DMS114 treated with DMSO at 0.1 percent for 48 hours (cell line): ENCODE data around the gene IL15.
"Not testable (repeated sequence)": the region's sequence is repeated elsewhere in the genome, so short reads cannot be mapped to it uniquely, and the experiment has no call there.

Experiments
- DNase-seq: peaks from one replicate; lab custom pipeline; 2025; ENCODE audit not compliant: unreplicated experiment; lab: John Stamatoyannopoulos, UW

Gene IL15, protein sequence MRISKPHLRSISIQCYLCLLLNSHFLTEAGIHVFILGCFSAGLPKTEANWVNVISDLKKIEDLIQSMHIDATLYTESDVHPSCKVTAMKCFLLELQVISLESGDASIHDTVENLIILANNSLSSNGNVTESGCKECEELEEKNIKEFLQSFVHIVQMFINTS

DNA sequence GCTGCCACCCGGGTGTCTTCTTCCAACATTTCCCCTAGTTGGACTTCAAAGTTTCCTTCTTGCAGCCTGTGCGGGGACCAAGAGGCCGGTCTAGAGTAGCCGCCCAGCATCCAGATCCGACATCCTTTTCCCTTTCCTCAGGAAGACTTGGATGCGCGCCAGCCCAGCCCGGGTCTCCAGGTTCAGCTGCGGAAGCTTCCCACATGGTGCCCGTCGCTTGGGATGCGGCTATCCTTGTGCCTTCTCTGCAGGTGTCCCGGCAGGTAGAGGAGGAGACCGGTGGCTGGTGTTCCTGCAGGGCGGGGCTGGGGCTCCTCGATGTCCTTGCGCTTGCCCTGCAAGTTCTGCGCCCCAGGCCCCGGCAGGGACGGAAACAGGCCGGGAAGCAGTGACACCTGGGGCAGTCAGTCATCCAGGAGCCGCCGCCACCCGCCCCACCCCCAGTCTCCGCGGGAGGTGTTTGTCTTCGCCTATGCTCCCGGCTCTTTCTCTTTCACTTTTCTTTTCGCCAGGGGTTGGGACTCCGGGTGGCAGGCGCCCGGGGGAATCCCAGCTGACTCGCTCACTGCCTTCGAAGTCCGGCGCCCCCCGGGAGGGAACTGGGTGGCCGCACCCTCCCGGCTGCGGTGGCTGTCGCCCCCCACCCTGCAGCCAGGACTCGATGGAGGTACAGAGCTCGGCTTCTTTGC lies at the start of gene IL15:
IL15 (plus strand) TSS at position 502 of the 689 bp plus-strand sequence. CDS start 82,882 bp downstream, outside the sequence.
- DNase-seq = no peak

DNA sequence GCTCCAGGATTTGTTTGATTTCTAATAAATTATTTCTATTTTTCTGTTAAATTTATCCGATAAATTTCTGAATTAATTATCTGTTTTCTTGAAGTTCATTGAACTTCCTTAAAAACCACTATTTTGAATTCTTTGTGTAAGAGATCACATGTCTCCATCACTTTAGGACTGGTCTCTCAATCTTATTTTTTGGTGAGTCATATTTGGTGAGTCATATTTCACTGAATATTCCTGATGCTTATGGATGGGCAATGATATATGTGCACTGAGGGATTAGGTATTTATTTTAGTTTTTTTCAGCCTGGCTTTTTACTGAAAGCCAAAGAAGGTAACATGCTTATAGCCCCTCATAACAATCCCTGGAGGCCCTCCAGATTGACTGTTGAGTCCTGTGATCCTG lies 48.5 kb upstream of the IL15 start:
- DNase-seq = no peak

DNA sequence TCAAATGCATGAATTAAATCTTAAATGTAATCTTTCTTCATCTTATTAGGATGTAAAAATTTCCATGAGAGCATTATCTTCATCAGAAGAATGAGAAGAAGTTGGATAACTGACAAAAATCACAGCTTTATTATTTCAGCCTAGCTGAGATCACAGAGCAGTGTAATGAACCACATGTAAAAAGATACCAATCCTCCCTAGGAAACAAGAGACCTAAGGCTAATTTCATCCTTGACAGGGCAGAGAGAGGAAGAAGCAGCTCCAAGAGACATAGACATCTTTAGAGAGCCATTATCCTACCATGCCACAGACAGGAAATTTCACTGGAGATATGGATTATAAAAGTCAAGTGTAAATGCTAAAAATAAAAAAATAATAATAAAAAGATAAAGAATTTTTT lies 40.9 kb upstream of the IL15 start:
- no peak for DNase-seq

DNA sequence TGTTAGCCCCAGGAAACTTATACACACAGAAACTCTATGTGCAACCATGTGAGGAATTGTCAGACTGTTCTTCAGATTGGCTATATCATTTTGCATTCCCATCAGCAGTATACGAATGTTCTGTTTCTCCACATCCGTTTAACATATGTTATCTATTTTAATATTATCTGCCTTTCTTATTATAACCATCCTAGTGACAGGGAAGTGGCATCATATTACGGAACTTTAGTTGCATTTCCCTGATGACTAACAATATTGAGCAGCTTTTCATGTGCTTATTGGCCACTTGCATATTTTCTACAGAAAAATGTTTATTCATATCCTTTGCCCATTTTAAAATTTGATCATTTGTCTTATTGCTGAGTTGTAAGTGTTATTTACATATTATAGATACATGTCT lies 36.5 kb upstream of the IL15 start:
- DNase-seq = no peak

DNA sequence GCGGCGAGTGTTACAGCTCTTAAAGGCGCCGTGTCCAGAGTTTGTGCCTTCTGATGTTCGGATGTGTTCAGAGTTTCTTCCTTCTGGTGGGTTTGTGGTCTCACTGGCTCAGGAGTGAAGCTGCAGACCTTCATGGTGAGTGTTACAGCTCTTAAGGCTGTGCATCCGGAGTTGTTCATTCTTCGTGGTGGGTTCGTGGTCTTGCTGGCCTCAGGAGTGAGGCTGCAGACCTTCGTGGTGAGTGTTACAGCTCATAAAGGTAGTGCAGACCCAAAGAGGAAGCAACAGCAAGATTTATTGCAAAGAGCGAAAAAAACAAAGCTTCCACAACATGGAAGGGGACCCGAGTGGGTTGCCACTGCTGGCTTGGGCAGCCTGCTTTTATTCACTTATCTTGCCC lies 31.7 kb upstream of the IL15 start:
- DNase-seq = not testable (repeated sequence)

DNA sequence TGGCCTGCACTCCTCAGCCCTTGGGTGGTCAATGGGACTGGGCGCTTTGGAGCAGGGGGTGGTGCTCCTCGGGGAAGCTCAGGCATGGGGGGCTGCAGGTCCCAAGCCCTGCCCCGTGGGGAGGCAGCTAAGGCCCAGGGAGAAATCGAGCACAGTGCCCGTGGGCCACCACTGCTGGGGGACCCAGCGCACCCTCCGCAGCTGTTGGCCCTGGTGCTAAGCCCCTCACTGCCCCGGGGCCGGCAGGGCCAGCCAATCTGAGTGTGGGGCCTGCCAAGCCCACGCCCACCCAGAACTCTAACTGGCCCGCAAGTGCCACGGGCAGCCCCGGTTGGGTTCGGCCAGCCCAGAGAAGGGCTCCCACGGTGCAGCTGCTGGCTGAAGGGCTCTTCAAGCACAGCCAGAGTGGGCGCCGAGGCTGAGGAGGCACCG lies 30.9 kb upstream of the IL15 start:
- no peak for DNase-seq

DNA sequence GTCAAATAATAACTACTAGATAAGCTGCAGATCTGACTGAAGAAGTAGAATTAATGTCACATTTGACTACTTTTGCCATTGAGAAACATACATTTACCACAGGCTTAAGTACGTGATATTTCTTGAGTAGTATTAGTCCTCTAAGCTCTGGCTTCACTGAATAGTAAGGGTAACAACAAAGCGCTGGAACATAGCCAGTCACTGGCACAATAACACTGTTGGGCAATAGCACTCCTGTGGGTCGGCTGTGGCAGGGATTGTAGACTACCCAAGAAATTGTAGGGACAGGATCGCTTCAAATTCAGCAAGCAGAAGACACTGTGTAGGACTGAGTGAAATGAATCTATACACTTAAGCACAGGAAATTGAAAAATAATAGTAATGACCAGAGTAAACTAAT lies 27.1 kb upstream of the IL15 start:
- no peak for DNase-seq

DNA sequence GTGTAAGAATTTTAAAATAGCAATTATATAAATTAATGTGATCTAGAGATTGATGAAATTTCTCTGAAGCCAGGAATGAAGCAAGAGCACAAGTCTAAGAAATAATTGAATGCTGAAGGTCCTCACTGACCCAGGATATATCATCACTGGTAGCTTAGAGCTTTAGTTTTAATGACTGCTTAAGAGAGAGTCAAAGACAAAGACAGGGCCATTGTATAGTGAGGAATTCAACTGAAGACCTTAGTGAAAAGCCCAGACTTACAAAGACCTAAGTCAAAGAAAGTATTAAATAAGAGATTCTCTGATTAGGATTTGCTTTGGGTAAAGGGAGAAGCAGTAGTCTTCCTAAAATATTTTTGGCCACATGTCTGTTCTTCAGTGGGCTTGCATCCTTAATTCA lies 26.0 kb upstream of the IL15 start:
- no peak for DNase-seq

DNA sequence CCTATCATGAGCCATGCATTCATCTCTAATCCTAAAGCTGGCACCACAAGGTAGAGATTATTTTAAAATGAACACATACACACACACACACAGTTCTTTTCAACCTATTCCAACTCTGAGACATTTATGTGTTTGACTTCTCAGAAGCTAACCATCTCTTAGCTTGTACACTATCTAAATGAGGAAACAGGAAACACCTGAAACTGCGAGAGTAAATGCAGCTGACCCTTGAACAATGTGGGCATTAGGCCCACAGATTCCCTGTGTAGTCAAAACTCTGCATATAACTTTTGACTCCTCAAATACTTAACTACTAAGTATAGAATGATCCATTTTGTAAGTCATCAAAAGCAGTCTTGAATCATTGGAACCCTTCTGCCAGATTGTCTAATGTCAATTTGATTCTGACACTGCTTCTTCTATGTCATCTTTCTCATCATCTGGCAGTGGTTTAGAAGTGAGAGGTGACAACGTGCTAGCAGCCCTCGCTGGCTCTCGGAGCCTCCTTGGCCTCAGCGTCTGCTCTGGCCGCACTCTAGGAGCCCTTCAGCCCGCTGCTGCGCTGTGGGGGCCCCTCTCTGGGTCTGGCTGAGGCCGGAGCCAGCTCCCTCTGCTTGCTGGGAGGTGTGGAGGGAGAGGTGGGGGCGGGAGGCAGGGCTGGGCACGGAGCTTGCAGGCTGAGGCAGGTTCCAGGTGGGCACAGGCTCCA lies 21.4 kb upstream of the IL15 start:
- DNase-seq = no peak

DNA sequence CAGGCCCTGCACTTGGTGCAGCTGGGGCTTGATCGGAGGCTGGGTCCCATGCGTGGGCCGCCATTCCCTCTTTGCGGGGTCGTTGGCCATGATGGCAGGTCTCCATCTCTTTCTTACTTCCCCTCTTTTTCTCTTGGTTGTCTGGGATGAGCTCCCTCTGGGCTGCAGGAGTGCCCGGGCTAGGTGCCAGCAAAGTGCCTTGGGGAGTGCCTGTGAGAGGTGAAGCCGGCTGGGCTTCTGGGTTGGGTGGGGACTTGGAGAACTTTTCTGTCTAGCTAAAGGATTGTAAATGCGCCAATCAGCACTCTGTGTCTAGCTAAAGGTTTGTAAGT lies 20.8 kb upstream of the IL15 start:
- not testable (repeated sequence) for DNase-seq

DNA sequence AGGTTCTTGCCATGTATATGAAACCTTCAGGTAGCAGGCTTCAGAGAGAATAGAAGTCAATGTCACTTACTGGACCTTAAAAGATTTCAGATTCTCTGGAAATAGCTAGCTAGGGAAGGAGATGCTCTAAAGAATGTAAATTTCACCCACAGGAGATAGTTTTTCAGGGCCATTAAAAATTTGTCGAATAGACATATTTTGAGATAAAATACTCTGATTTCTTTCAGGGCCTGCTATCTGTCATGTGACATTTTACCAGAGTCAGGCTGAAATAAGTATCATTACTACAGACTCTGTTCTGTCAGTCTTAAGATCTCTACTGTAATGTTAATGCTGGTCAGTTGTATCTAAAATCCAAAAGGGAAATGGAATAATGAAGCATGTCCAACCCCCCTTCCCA lies 15.7 kb upstream of the IL15 start:
- DNase-seq = no peak

DNA sequence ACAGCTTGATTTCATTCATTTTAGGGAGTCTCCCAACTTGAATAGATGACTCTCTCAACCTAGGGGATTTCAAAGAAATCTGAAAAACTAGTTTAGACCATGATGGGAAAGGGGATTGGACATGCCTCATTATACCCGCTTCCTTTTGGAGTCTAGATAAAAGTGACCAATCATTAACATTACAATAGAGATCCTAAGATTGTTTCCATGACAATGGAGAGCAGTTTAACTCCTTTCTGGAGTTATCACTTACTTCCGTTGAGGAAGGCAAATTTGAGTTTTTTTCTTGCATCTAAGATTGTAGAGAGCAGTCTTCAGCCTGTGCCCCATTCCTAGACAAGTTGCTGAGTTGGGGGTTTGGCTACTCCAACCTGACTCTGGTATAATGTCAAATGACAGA lies 11.4 kb upstream of the IL15 start:
- no peak for DNase-seq

DNA sequence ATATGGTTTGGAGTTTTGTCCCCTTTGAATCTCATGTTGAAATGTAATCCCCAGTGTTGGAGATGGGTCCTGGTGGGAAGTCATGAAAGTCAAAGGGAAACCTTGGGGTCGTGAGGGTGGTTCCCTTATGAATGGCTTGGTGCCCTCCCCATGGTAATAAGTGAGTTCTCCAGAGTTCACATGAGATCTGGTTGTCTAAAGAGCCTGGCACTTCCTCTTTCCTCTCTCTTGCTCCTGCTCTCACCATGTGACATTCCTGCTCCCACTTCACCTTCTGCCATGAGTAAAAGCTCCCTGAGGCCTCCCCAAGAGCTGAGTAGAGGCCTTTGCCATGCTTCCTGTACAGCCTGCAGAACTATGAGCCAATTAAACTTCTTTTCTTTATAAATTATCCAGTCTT lies 5.5 kb upstream of the IL15 start:
- no peak for DNase-seq

DNA sequence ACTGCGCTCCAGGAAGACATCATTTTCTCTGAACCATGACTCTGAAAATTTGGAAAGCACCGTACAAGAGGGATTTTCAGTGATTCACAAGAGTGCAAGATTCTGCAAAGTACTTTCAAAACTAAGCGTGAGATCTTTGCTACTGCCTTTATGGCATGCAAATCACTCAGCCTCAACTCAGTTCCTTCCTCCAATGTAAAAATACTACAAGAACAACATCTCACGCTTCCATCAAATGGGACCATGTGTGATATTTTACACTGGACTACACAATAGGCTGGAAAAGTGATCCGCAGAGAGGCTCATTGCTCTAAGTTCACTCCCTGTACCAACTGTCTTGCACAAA lies 674 bp upstream of the IL15 start:
- DNase-seq = no peak

DNA sequence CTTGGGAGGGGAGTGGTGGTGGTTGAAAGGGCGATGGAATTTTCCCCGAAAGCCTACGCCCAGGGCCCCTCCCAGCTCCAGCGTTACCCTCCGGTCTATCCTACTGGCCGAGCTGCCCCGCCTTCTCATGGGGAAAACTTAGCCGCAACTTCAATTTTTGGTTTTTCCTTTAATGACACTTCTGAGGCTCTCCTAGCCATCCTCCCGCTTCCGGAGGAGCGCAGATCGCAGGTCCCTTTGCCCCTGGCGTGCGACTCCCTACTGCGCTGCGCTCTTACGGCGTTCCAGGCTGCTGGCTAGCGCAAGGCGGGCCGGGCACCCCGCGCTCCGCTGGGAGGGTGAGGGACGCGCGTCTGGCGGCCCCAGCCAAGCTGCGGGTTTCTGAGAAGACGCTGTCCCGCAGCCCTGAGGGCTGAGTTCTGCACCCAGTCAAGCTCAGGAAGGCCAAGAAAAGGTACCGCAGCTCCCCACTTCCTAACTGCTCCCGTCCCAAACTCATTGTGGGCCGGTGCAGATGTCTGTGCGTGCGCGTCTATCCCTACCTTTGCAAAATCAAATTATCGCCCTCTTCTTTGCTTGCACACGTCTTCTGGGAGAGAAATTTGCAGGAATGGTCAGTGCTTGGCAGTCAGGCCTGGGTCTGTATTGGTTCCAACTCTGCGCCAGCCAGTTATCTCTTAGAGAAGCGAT lies 533 bp downstream of the IL15 start:
- DNase-seq = peak; percentile 0

DNA sequence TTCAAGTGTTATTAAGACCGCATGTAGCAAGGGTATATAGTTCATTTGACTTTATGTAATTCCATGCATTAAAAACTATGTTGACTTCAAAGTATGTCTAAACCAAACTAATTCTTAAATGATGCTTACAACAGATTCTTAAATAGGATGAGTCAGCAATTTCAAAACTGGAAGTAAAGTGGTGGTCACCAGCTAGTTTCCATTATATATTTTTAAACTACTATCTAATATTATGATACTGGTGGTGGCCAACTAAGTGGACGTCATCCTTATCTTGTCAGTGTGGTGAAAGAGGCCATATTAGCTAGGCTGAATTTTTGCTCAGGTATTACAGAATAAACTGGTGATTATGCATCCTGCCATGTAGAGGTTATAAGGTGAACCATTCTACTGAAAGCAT lies 1.2 kb downstream of the IL15 start:
- no peak for DNase-seq

DNA sequence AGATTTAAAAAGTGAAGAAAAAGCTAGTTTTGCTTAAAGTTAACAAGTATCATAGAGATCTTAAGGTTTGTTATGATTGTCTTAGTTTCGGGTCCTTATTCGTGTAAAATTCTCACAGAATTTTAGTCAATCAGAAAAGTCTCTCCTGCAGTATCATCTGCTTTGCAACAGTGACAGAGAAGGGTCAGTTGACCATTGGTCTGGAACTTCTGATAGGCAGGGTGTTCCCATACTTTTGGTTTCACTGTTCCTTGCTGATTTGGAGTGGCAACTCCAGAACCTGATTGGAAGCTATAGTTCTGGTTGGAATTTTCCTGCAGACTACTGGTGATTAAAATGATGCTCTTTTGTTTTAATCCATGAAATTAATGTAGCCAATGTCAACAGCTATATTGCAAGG lies 1.8 kb downstream of the IL15 start:
- no peak for DNase-seq

DNA sequence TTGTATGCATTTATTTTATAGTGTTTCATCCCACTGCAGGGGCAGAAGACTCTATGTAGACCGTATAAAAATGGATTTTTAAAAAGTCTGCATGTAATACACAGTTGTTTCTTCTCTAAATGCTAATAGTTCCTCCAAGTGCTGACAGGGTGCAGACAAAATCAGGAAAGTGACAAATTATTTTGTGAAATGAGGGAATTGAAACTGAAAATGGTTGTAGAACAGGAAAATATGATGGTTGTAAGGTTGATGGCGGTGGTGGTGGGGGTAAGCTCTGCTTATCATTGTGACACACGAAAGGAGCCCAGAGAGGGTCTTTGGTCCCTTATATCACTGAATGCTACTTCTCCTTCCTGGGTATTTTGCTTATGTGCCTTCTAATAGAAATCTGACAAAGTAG lies 4.3 kb downstream of the IL15 start:
- DNase-seq = no peak

DNA sequence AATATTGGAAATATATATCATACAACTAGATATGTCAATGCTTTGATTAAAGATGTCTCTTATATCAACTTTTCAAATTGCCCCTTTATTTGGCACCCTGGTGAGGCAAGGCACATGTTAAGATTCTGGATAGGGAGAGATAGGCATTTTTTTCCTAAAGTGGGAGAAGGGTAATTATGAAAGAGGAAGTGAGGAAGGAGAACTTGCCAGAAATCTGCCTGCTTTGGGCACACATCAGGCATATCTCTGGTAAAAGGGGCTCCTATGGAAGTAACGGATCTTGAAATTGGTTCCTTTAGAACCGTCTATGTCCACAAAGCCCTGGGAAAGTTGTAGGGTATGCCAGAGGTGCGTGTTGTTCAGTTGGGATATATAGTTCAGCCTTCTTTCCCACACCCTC lies 5.7 kb downstream of the IL15 start:
- DNase-seq = no peak

DNA sequence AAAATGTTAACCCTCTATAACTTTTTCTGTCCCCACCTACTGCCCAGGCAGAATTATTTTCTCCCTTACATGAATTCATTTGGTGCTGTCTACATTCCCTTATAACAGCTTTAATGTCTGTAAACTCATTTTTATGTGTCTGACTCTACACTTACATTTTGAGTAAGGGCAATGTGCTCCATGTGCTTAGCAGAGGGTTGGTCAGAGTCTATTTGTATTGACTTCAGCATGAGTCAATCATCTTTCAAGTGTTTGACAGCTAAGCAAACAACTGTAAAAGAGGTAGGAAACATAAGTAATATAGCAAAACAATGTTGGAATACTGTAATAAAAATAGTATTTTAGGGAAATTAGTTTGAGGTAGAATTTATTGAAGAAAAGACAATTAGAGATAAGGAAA lies 6.3 kb downstream of the IL15 start:
- no peak for DNase-seq

DNA sequence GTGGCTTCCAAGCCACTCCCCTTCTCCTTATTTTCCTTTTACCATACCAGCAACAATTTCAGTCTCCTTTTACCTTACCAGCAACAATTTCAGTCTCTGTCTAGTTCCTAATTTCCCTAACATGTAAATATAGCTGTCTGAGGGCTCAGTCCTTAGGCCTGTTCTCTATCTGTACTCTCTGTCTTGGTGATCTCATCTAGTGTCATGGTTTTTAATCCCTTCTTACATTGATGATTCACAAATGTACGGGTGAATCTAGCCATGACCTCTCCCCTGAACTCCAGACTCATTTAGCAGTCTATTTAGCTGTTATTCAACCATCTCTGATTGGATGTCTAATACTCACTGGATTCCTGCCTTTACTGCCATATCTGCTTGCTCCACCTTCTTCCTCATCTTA lies 7.2 kb downstream of the IL15 start:
- DNase-seq = no peak
